Stimulated activated naive CD8-positive, alpha-beta T cell treated with anti-CD3 and anti-CD28 coated beads, Interleukin-15, amount 100 ng/mL, for 72 hours (primary cell): ENCODE results near the gene NDUFV1.
"Not testable (repeated sequence)": the region's sequence is repeated elsewhere in the genome, so short reads cannot be mapped to it uniquely, and the experiment has no call there.

ENCODE experiments used
- ATAC-seq: fragments of 150-1000 bp; cut with Tn5 transposase; 2 replicates; pipeline ENCODE4 v1.10.0; 2021; ENCODE audit warnings: mild to moderate bottlenecking, moderate library complexity
- DNase-seq, 2 donors: peaks; one replicate each; pipeline ENCODE4 v3.0.0; 2021 to 2022
- H3K27ac Mint-ChIP-seq, 2 donors: one replicate each; pipeline ENCODE4 v1.8.0; 2022; ENCODE audit warnings: mild to moderate bottlenecking in 2 of 2, mixed read lengths in 2 of 2, moderate library complexity in 2 of 2
- H3K27me3 Mint-ChIP-seq: one replicate; pipeline ENCODE4 v1.8.0; 2022; ENCODE audit warnings: mixed read lengths
- H3K4me1 Mint-ChIP-seq: one replicate; pipeline ENCODE4 v1.8.0; 2022; ENCODE audit warnings: mild to moderate bottlenecking, mixed read lengths
- H3K4me3 Mint-ChIP-seq, 2 donors: one replicate each; pipeline ENCODE4 v1.8.0; 2022; ENCODE audit warnings: mild to moderate bottlenecking in 2 of 2, mixed read lengths in 2 of 2, moderate library complexity in 1 of 2
- H3K9me3 Mint-ChIP-seq, 2 donors: one replicate each; pipeline ENCODE4 v1.8.0; 2022; ENCODE audit warnings: mixed read lengths in 2 of 2

Gene NDUFV1

GRCh38 chr11:67646535-67647336, 40.0 kb downstream of the NDUFV1 start:
- no peaks in the 10 kb centered on the region for H3K9me3 Mint-ChIP-seq
- peak; percentile 44 to 66 for DNase-seq
- H3K27ac Mint-ChIP-seq, result no peak overlapping the region
- H3K27me3 Mint-ChIP-seq, result no peaks in the 10 kb centered on the region
- peak; percentile 68 for ATAC-seq
- peak overlapping the region; percentile 51 to 75 for H3K4me3 Mint-ChIP-seq
- peaks cover 68% of the 10 kb centered on the region for H3K4me1 Mint-ChIP-seq

DNA sequence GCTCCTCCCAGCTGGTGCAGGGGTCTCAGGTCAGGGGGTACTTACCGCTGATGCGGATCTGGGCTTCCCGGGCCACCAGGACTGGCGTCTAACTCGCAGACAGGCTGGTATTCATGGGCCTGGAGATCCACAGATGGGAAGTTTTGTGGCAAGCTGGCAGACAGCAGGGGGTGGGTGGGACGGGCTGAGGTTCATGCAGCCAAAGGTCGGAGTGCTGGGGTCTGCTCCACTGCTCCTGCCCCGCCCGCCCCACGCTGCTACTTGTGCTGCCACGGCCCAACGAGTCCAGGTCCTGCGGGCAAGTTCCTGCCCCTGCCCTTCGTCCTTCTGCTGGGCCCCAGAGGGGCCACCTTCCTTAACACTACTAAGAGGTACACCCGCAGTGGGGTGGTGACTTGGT, 40.7 kb downstream of the NDUFV1 start:
- H3K27ac Mint-ChIP-seq, result no peak overlapping the region
- H3K4me1 Mint-ChIP-seq, result peaks cover 68% of the 10 kb centered on the region
- H3K4me3 Mint-ChIP-seq, result no peak overlapping the region
- peak in 1 of 2 donors; percentile 12 for DNase-seq
- no peak for ATAC-seq
- no peaks in the 10 kb centered on the region for H3K27me3 Mint-ChIP-seq
- no peaks in the 10 kb centered on the region for H3K9me3 Mint-ChIP-seq

DNA sequence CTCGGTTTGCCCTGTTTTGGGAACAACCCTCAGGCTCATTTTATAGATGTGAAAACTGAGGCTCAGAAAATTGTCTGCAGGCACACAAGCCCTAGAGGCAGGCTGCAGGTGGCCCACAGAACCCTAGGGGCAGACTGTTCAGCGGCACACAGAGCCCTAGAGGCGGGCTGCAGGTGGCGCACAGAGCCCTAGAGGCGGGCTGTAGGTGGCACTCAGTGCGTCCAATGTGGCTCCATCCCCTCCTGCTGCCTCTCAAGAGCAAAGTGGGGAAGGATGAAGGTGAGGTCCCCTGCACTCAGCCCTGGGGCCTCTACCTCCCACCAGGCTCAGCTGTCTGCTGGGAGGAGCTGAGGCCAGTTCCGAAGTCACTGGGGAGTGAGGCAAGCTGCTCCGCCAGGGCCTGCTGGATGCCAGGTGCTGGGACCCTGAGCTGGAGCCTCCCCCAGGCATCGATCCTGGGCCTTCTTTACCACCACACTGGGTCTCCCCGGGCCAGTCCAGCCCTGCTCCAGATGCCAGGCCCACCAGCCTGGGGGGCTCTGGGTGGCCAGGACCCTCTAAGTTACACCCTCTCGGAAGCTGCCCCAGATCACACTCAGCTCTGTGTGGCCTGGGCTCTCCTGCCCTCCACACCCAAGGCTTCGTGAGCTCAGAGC, 41.5 kb downstream of the NDUFV1 start:
- ATAC-seq (peak; percentile 88), DNase-seq (peak; percentile 66)
- H3K4me3 Mint-ChIP-seq, result no peak overlapping the region
- H3K27ac Mint-ChIP-seq, result no peak overlapping the region
- H3K4me1 Mint-ChIP-seq, result peaks cover 68% of the 10 kb centered on the region
- no peaks in the 10 kb centered on the region for H3K9me3 Mint-ChIP-seq
- H3K27me3 Mint-ChIP-seq, result no peaks in the 10 kb centered on the region

DNA sequence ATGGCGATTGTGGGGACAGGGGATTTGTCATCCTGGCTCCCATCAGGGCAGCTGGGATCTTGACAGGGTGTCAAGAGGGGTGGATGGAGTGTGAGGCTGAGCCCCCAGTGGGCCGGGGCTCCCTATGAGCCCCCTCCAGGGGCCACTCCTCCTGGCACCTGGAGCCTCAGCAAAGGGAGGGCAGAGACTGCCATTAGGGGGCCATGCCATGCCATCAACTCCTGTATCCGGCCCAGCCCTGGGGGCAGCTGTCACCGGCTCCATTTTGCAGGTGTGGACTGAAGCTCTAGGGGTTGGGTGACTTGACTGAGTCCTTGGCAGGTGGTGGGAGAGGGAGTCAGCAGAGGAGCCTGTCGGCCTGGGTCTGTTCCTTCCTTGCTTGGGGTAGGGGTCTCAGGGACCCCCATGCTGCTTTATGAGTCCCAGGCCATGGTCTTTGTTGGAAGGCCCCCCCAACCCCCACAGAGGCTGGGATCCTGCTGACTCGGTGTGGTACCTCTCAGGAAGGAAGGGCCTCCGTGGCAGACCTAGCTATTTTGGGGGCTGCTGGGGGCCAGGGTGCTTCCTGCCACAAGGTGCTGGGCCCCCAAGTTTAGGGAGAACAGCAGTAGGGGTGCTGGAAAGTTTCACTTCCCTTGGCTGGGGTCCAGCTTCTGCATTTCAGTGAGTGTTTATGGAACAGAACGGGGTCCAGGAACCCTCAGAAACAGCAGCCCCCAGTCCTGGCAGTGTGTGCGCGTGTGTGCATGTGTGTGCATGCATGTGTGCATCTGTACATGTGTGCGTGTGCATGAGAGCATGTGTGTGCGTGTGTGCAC, 42.3 kb downstream of the NDUFV1 start:
- Mint-ChIP-seq H3K4me3 (peak overlapping the region in 1 of 2 donors; percentile 46), H3K9me3 (no peaks in the 10 kb centered on the region), H3K4me1 (peaks cover 68% of the 10 kb centered on the region), H3K27ac (no peak overlapping the region), H3K27me3 (no peaks in the 10 kb centered on the region)
- no peak for ATAC-seq
- DNase-seq, result peak in 1 of 2 donors; percentile 11

GRCh38 chr11:67649634-67650510, 43.1 kb downstream of the NDUFV1 start:
- Mint-ChIP-seq H3K27ac (peak overlapping the region in 1 of 2 donors; percentile 98), H3K27me3 (no peaks in the 10 kb centered on the region), H3K9me3 (no peaks in the 10 kb centered on the region), H3K4me1 (peaks cover 60% of the 10 kb centered on the region), H3K4me3 (peak overlapping the region; percentile 89 to 91)
- ATAC-seq, result no peak
- no peak for DNase-seq

- Mint-ChIP-seq H3K4me1 (peaks cover 37% of the 10 kb centered on the region), H3K9me3 (no peaks in the 10 kb centered on the region), H3K27ac (no peak overlapping the region), H3K4me3 (no peak overlapping the region), H3K27me3 (no peaks in the 10 kb centered on the region)
- DNase-seq, result no peak
- no peak for ATAC-seq
These were observed 45.4 kb downstream of the NDUFV1 start for GRCh38 chr11:67651976-67652781.

- Mint-ChIP-seq H3K9me3 (no peaks in the 10 kb centered on the region), H3K4me1 (peaks cover 28% of the 10 kb centered on the region), H3K27ac (no peak overlapping the region), H3K4me3 (no peak overlapping the region), H3K27me3 (no peaks in the 10 kb centered on the region)
- DNase-seq (no peak), ATAC-seq (no peak)
These were observed 46.5 kb downstream of the NDUFV1 start for GRCh38 chr11:67652965-67653845.

GRCh38 chr11:67654225-67654624, 47.5 kb downstream of the NDUFV1 start:
- Mint-ChIP-seq H3K4me1 (peaks cover 23% of the 10 kb centered on the region), H3K27ac (no peak overlapping the region), H3K9me3 (no peaks in the 10 kb centered on the region), H3K4me3 (no peak overlapping the region), H3K27me3 (no peaks in the 10 kb centered on the region)
- ATAC-seq (no peak), DNase-seq (no peak)

DNA sequence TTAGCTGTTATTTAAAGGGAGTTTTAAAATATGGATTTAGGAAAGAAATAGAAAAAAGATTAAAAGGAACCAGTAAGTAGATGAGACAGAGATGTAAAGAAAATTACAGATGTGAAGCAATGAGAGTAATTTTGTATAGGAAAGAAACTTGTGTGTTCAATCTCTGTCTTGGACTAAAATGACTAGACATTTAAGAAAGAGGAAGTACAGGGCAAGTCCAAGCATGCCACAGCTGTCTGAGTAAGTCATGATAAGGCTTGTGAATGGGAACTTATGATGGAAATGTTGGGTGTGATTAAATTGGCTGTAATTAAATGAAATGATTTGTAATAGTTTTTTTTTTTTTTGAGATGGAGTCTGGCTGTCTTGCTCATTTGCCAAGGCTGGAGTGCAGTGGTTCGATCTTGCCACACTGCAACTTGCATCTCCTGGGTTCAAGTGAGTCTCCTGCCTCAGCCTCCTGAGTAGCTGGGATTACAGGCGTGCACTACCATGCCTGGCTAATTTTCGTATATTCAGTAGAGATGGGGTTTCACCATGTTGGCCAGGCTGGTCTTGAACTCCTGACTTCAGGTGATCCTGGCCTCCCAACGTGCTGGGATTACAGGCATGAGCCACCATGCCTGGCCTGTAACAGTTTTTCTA, 49.7 kb downstream of the NDUFV1 start:
- Mint-ChIP-seq H3K9me3 (no peaks in the 10 kb centered on the region), H3K4me1 (peaks cover 7% of the 10 kb centered on the region), H3K4me3 (no peak overlapping the region), H3K27ac (no peak overlapping the region), H3K27me3 (no peaks in the 10 kb centered on the region)
- DNase-seq (no peak), ATAC-seq (peak; percentile 55)

DNA sequence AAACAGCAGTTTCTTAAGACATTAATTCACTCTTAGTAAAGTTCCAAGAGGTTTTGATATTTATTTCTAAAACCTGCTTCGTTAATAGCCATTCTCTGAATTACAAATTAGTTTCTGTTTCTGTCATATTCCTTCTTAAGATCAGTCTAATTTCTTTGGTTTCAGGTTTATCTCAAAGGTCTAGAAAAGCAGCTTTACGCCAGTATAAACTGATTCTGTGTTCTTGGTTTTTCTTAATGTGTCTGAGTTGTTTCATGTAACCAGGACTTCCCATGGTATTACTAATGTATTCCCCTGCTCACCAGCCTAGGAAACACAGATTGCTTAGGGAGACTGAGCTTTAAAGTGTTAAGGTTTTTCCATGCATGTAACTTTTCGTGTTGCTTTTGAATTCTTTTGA, 50.6 kb downstream of the NDUFV1 start:
- Mint-ChIP-seq H3K27me3 (no peaks in the 10 kb centered on the region), H3K9me3 (no peaks in the 10 kb centered on the region), H3K4me3 (no peak overlapping the region), H3K27ac (no peak overlapping the region), H3K4me1 (peaks cover 7% of the 10 kb centered on the region)
- ATAC-seq (peak; percentile 31), DNase-seq (no peak)

DNA sequence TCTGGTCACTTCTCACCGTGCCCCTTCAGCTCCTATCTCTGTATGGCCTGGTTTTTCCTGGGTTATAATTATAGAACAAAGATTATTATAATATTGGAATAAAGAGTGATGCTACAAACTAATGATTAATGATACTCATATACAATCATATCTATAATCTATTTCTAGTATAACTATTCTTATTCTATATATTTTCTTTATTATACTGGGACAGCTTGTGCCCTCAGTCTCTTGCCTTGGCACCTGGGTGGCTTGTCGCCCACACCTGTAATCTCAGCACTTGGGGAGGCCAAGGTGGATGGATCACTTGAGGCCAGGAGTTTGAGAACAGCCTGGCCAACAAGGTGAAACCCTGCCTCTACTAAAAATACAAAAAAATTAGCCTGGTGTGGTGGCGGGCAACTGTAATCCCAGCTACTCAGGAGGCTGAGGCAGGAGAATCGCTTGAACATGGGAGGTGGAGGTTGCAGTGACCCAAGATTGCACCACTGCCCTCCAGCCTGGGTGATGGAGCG, 53.0 kb downstream of the NDUFV1 start:
- not testable (repeated sequence) for H3K27ac Mint-ChIP-seq, H3K9me3 Mint-ChIP-seq, H3K27me3 Mint-ChIP-seq, H3K4me1 Mint-ChIP-seq, H3K4me3 Mint-ChIP-seq, DNase-seq, ATAC-seq

DNA sequence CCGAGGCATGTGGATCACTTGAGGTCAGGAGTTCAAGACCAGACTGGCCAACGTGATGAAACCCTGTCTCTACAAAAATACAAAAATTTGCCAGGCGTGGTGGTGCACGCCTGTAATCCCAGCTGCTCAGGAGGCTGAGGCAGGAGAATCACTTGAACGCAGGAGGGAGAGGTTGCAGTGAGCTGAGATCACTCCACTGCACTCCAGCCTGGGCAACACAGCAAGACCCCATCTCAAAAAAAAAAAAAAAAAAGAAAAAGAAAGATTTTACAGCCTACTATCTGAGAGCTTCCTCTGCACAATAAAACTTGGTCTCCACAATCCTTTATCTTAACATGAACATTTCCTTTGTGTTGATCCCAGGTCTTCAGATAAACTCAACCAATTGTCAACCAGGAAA, 54.0 kb downstream of the NDUFV1 start:
- H3K27ac Mint-ChIP-seq, H3K4me1 Mint-ChIP-seq, H3K27me3 Mint-ChIP-seq, H3K9me3 Mint-ChIP-seq, ATAC-seq, DNase-seq, H3K4me3 Mint-ChIP-seq: not testable (repeated sequence)
